ENCODE measurements around the gene NTF4. TPM values are rescaled to one million over a fixed set of nuclear protein-coding genes. Genes with fewer than 3 reads are reported as not detected.
A peak's percentile ranks its signal among the peaks of the same experiment; 100 is the strongest.
"Not testable (repeated sequence)": the region's sequence is repeated elsewhere in the genome, so short reads cannot be mapped to it uniquely, and the experiment has no call there.

The NTF4 gene
- polyA plus RNA-seq, 1 of the 3 experiments (the other 2 are of a cell fraction): 0.66 TPM

DNA sequence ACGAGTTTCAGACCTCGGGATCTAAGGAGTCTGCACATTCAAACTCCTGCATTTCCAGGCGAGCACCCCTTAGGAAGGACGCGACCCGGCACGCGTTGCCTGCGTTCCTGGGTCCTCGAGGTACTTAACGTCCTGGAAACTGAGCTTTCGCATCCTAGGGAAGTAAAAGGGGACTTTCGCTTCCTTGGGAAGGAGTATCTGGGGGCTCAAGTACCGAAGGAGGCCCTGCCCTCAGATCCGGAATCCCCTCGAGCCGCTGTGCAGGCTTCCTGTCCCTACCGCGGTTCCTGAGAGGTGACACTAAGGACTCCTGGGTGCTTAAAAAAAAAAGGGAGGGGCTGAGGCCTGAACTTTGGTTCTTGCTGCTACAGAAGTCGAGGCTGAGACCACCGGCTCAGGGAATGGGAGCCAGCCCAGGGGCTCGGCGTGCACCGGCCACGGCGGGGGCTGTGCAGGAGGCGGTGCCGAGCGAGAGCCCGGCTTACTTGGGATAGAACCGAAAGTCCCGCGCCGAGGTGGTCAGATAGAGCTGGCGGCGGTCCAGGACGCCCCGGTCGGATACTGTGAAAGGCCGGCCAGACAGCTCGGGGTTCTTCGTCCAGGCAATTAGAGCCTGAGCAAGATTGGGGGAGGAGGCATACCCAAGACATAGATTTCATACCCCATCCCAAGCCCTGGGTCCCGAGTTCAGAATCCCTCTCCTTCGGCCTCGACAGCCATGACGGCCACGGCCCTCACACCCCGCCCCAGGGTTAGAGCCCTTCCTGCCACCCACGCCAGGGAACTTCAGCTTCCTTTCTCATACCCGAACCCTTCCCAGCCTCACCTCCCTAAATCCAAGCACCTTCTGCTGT, 46.0 kb downstream of the NTF4 start:
- Histone ChIP-seq H3K4me2 (peak overlapping the region; percentile 79), H3F3A (replicated peaks; ENCODE audit: insufficient read depth) (peaks cover 17% of the 10 kb centered on the region), H3K36me3 (replicated peaks in 1 of 2; ENCODE audit: control insufficient read depth in 1 of 2, insufficient read depth in 2 of 2, low read length in 1 of 2) (peaks cover 0 to 21% of the 10 kb centered on the region in 2 experiments), H3K9ac (peak overlapping the region; percentile 18; the same call in 1 of the 2 replicates), H3K4me3 (ENCODE audit: low read depth in 2 of 2, low read length in 1 of 2) (peak overlapping the region; percentile 41 to 46), H3K4me1 (ENCODE audit: control insufficient read depth in 1 of 2, insufficient read depth in 2 of 2, low read depth in 1 of 2, low read length in 1 of 2) (peaks cover 0 to 35% of the 10 kb centered on the region in 2 experiments; a peak in 1 of 4 replicates)
- H3K27me3 ChIP-seq (ENCODE audit: insufficient read depth); H4K20me1 ChIP-seq (ENCODE audit: insufficient read depth); H3K9me2 ChIP-seq; H2AFZ ChIP-seq (ENCODE audit: low read depth); H3K79me2 ChIP-seq (ENCODE audit: insufficient read depth); H3K27ac ChIP-seq (ENCODE audit: low read depth in 2 of 2, low read length in 1 of 2); H3K9me3 ChIP-seq: not testable (repeated sequence)
- ChIA-PET CTCF (interaction anchor here (0.6 to 3.3 kb wide), 20 partner anchors 8 to 1662 kb away, joined by 3 to 17 read pairs (median 4); partner anchors contain the start of genes CGB2, GYS1, KCNA7 and RUVBL2), POLR2A (interaction anchor here (1.5 to 1.7 kb wide), 2 partner anchors 9 kb away, joined by 7 read pairs; no protein-coding TSS in a partner anchor)
- peak; percentile 34 for DNase-seq
- 27% methylated on average over 30 of the region's 50 CpGs for WGBS (ENCODE audit: low lambda C conversion rate)

DNA sequence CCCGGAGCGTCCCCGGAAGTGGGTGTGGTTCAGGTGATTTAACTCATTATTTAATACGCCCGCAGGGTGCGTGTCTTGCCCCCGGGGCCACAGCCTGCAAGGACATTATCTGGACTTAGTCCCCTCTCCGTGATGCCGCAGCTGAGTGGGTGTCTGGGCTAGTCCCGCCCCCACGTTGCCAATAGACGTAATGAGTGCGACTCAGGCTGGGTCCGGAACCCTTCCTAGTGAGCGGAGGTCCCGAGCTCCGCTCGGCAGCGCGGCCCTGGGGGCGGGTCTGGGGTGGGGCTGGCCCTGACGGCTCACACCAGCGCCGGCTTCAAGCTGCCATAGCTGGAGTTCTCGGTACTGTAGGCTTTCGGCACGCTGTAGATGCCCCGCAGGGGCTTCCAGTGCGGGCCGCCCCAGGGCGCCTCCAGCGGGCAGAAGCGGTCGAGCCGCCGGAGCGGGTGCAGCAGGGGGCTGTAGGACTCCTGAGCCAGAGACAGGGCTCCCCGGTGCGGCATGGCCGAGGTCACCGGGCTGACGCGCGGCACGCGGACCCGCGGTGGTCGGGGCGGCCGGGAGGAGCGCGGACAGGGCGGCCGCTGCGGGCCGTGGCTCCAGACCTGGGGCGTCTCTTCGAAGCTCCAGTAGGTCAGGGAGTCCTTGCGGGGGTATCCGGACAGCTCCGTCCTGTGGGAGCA, 46.8 kb downstream of the NTF4 start:
- H3K27me3 ChIP-seq (ENCODE audit: insufficient read depth): no peaks in the 10 kb centered on the region
- peak overlapping the region; percentile 46 to 60 for H3K4me3 ChIP-seq (ENCODE audit: low read depth in 2 of 2, low read length in 1 of 2)
- peaks cover 0 to 21% of the 10 kb centered on the region in 2 experiments for H3K36me3 ChIP-seq (replicated peaks in 1 of 2; ENCODE audit: control insufficient read depth in 1 of 2, insufficient read depth in 2 of 2, low read length in 1 of 2)
- no peaks in the 10 kb centered on the region for H3K9me2 ChIP-seq
- H3K9me3 ChIP-seq: no peaks in the 10 kb centered on the region
- no peak overlapping the region for H2AFZ ChIP-seq (ENCODE audit: low read depth)
- peak; percentile 89 for DNase-seq
- H4K20me1 ChIP-seq (ENCODE audit: insufficient read depth): no peaks in the 10 kb centered on the region
- TF ChIP-seq, protein P1, sequence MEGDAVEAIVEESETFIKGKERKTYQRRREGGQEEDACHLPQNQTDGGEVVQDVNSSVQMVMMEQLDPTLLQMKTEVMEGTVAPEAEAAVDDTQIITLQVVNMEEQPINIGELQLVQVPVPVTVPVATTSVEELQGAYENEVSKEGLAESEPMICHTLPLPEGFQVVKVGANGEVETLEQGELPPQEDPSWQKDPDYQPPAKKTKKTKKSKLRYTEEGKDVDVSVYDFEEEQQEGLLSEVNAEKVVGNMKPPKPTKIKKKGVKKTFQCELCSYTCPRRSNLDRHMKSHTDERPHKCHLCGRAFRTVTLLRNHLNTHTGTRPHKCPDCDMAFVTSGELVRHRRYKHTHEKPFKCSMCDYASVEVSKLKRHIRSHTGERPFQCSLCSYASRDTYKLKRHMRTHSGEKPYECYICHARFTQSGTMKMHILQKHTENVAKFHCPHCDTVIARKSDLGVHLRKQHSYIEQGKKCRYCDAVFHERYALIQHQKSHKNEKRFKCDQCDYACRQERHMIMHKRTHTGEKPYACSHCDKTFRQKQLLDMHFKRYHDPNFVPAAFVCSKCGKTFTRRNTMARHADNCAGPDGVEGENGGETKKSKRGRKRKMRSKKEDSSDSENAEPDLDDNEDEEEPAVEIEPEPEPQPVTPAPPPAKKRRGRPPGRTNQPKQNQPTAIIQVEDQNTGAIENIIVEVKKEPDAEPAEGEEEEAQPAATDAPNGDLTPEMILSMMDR (IDR thresholded peaks at IDR 0.05): peak; percentile 57
- TF ChIP-seq, protein P2, sequence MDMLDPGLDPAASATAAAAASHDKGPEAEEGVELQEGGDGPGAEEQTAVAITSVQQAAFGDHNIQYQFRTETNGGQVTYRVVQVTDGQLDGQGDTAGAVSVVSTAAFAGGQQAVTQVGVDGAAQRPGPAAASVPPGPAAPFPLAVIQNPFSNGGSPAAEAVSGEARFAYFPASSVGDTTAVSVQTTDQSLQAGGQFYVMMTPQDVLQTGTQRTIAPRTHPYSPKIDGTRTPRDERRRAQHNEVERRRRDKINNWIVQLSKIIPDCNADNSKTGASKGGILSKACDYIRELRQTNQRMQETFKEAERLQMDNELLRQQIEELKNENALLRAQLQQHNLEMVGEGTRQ (IDR thresholded peaks at IDR 0.05; ENCODE audit: borderline replicate concordance, low read depth, low read length): no peak
- TF ChIP-seq, protein P3, sequence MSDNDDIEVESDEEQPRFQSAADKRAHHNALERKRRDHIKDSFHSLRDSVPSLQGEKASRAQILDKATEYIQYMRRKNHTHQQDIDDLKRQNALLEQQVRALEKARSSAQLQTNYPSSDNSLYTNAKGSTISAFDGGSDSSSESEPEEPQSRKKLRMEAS (IDR thresholded peaks at IDR 0.05; ENCODE audit: low read depth): peak; percentile 34
- TF ChIP-seq MXI1 (IDR thresholded peaks at IDR 0.05; ENCODE audit: low read depth, low read length): peak; percentile 35; the same call in 1 of the 2 replicates
- TF ChIP-seq SIN3A (IDR thresholded peaks at IDR 0.05; ENCODE audit: borderline replicate concordance, low read depth, low read length): peak; percentile 29; the same call in 1 of the 2 replicates
- TF ChIP-seq POLR2AphosphoS5 (IDR thresholded peaks at IDR 0.05; ENCODE audit: low read depth, low read length): 0 out of 2 replicates have a peak, but pooled peaks have one; percentile 16
- 5% methylated on average over 8 of the region's 62 CpGs for WGBS (ENCODE audit: low lambda C conversion rate)
- H3K4me2 ChIP-seq: peak overlapping the region; percentile 79
- ChIA-PET CTCF (interaction anchor here (0.6 to 3.3 kb wide), 12 partner anchors 9 to 1663 kb away, joined by 3 to 17 read pairs (median 4); partner anchors contain the start of genes GYS1 and RUVBL2), POLR2A (interaction anchor here (1.5 kb wide), 1 partner anchor 8 kb away, joined by 7 read pairs; no protein-coding TSS in a partner anchor)
- peaks cover 24% of the 10 kb centered on the region for H3F3A ChIP-seq (replicated peaks; ENCODE audit: insufficient read depth)
- H3K79me2 ChIP-seq (ENCODE audit: insufficient read depth): no peaks in the 10 kb centered on the region
- H3K27ac ChIP-seq (ENCODE audit: low read depth in 2 of 2, low read length in 1 of 2): no peak overlapping the region
- peaks cover 0 to 35% of the 10 kb centered on the region in 2 experiments; a peak in 1 of 4 replicates for H3K4me1 ChIP-seq (ENCODE audit: control insufficient read depth in 1 of 2, insufficient read depth in 2 of 2, low read depth in 1 of 2, low read length in 1 of 2)
- H3K9ac ChIP-seq: peak overlapping the region; percentile 18; the same call in 1 of the 2 replicates

All from SK-N-SH (cell line).